Heart right ventricle (tissue), 16 donors: Measurements from ENCODE around the gene TMPRSS11F. TPM values are rescaled to one million over a fixed set of nuclear protein-coding genes. Genes with fewer than 3 reads are reported as not detected.

ENCODE experiments used
- ATAC-seq, 8 donors: fragments of 200-7000 bp; cut with Tn5 transposase; one replicate each; pipeline ENCODE4 v1.9.1; 2020; ENCODE audit warnings: mild to moderate bottlenecking in 8 of 8, moderate library complexity in 8 of 8, moderate number of reproducible peaks in 1 of 8
- DNase-seq, 2 donors: peaks; one replicate each; pipeline ENCODE4 v3.0.0-alpha.2; 2020
- H3K27ac ChIP-seq, 10 donors: fragments of 200-600 bp; sonication (generic) in 2 of 10; one replicate each; pipeline versions ENCODE4 v1.5.0 to v1.8.0; 2020 to 2022; ENCODE audit warnings: mild to moderate bottlenecking in 3 of 10
- H3K27me3 ChIP-seq, 7 donors: fragments of 200-600 bp; one replicate each; pipeline ENCODE4 v1.8.0; 2021 to 2022; ENCODE audit warnings: mild to moderate bottlenecking in 2 of 7
- H3K36me3 ChIP-seq, 9 donors: fragments of 200-600 bp; sonication (generic) in 1 of 9; one replicate each; pipeline versions ENCODE4 v1.5.0 to v1.8.0; 2020 to 2022; ENCODE audit warnings: mild to moderate bottlenecking in 2 of 9
- H3K4me1 ChIP-seq, 9 donors: fragments of 200-600 bp; sonication (generic) in 1 of 9; one replicate each; pipeline versions ENCODE4 v1.5.0 to v1.8.0; 2020 to 2022; ENCODE audit warnings: mild to moderate bottlenecking in 4 of 9
- H3K4me3 ChIP-seq, 10 donors: fragments of 200-600 bp; sonication (generic) in 2 of 10; one replicate each; pipeline versions ENCODE4 v1.5.0 to v1.8.0; 2020 to 2022; ENCODE audit warnings: mild to moderate bottlenecking in 7 of 10, moderate library complexity in 2 of 10
- H3K9me3 ChIP-seq, 11 donors: fragments of 200-600 bp in 10 of 11; sonication (generic) in 2 of 11; one replicate each; pipeline versions ENCODE4 v1.5.0 to v1.8.0; 2013 to 2022; ENCODE audit warnings: mild to moderate bottlenecking in 2 of 11, control low read depth in 1 of 11, moderate library complexity in 1 of 11
- CTCF ChIP-seq, 9 donors: fragments of 200-600 bp; sonication (generic) in 2 of 9; IDR thresholded peaks; one replicate each; pipeline versions ENCODE4 v1.5.0 to v1.8.0; 2021 to 2022; ENCODE audit warnings: antibody characterized with exemption in 9 of 9, mild to moderate bottlenecking in 5 of 9, moderate library complexity in 1 of 9
- WGBS, 2 donors: extraction: QIAGEN DNeasy Blood & Tissue Kit; methylation state at CpG; one replicate each; pipeline ENCODE4 v1.1.7; 2013; ENCODE audit warnings: inconsistent platforms in 1 of 2; 5-methylcytosine and 5-hydroxymethylcytosine counted together
- intact Hi-C, 10 donors: fragments of 100-400 bp; cut with DNase I; formaldehyde crosslinking; loops; one replicate each; pipeline versions ENCODE4 v1.11.1 to v1.14.2; 2022
- polyA plus RNA-seq, 2 donors: library from polyadenylated mRNA; stranded (reverse); fragments of 200-250 nt; gene quantifications; one replicate each; pipeline ENCODE4 v1.2.3, GENCODE V29; 2013
- total RNA-seq, 10 donors: library from RNA; stranded (reverse); fragmentation: NEBNext Ultra II Directional in 3 of 10; extraction: Animal tissue kit (Norgen Biotek cat#: 25700) in 3 of 10; gene quantifications; one replicate each; pipeline versions ENCODE4 v1.2.1 to v1.2.4, GENCODE V29; 2021 to 2023
- donor health status: Arrhythmogenic right ventricular cardiomyopathy.
- donor health status: ischemic (EF 13 %, LVEDD 7.1; RV severe dilation, severe dysfunction).
- donor health status: healthy with polysubstance abuse.
- donor health status: DM: no; HTN: yes; CAD: no.
- donor health status: DM: no; HTN: no; CAD: no.
- donor health status: ischemic (EF 25% LVEDD 6.9; RV normal size, moderate dysfunction).
- donor health status: ischemic (EF 25% LVEDD 5.7; RV mildly dilated, moderate dysfunction).
- donor health status: healthy.
- donor health status: DM: yes; HTN: yes; CAD: no.
- donor health status: Ischemic cardiomyopathy.
- donor health status: ischemic (EF 35%, LVEDD 5.7; RV mildly dilated, moderate dysfunction).
- donor health status: nonischemic (EF 11% LVEDD 7.7; RV severe dilation, severe dysfunction).
- donor health status: DM: yes; HTN: yes; CAD: no.
- donor health status: PGD.
- donor health status: ischemic (EF 29% LVEDD 5.4; RV normal size, mild dysfunction).
- donor health status: nonischemic (EF 23%, LVEDD 6.1; RV moderate dilation, normal function).

Gene TMPRSS11F
- total and polyA plus RNA-seq, 12 donors, result not detected

DNA sequence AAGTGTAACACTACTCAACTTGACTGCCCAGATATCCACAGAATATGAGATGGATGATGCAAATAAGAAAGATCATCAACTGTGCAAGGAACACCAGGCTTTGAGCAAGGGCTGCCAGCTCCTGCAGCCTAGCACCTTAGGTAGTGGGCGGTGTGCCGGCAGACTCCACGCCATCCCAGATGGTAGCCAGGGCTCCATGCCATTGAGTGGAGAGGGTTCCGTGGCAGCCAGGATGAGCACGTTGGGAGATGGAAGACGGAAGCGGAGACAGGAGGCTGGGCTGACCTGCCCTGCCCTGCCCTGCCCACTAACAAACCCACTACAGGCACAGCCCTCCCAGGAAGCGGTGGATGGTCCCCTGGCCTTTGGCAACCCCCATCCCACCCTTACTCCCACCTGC, 51.9 kb downstream of the TMPRSS11F start:
- ATAC-seq (no peak), DNase-seq (no peak)
- Histone ChIP-seq H3K36me3 (no peaks in the 10 kb centered on the region), H3K27ac (no peak overlapping the region), H3K4me1 (no peaks in the 10 kb centered on the region), H3K4me3 (no peak overlapping the region), H3K27me3 (no peaks in the 10 kb centered on the region), H3K9me3 (no peaks in the 10 kb centered on the region)
- TF ChIP-seq CTCF (IDR thresholded peaks at IDR 0.05), result no peak
- WGBS, 2 donors, result 83 to 84% methylated on average over 8 of the region's 8 CpGs
- intact Hi-C loops, result no loop called here

- intact Hi-C loops, result no loop called here
- TF ChIP-seq CTCF (IDR thresholded peaks at IDR 0.05), result no peak
- H3K9me3 ChIP-seq, result no peaks in the 10 kb centered on the region
- no peaks in the 10 kb centered on the region for H3K27me3 ChIP-seq
- ATAC-seq (no peak), DNase-seq (no peak)
- no peak overlapping the region for H3K4me3 ChIP-seq
- H3K4me1 ChIP-seq, result no peaks in the 10 kb centered on the region
- H3K36me3 ChIP-seq, result no peaks in the 10 kb centered on the region
- H3K27ac ChIP-seq, result no peak overlapping the region
Observed at GRCh38 chr4:68077301-68077700, 52.4 kb downstream of the TMPRSS11F start.

GRCh38 chr4:68076194-68076593, 53.5 kb downstream of the TMPRSS11F start:
- 76 to 82% methylated on average over 2 of the region's 2 CpGs for WGBS, 2 donors
- H3K27ac ChIP-seq, result no peak overlapping the region
- intact Hi-C loops, result no loop called here

GRCh38 chr4:68074397-68074796, 55.3 kb downstream of the TMPRSS11F start:
- ATAC-seq, result no peak
- DNase-seq, result no peak
- H3K27ac ChIP-seq, result no peak overlapping the region
- intact Hi-C loops, result no loop called here
- H3K4me1 ChIP-seq, result no peaks in the 10 kb centered on the region
- H3K9me3 ChIP-seq, result no peaks in the 10 kb centered on the region
- H3K4me3 ChIP-seq, result no peak overlapping the region
- no peaks in the 10 kb centered on the region for H3K36me3 ChIP-seq
- no peaks in the 10 kb centered on the region for H3K27me3 ChIP-seq
- TF ChIP-seq CTCF (IDR thresholded peaks at IDR 0.05), result no peak

More at GRCh38 chr4:68076194-68076593, 53.5 kb downstream of the TMPRSS11F start:
- Histone ChIP-seq H3K4me1 (no peaks in the 10 kb centered on the region), H3K4me3 (no peak overlapping the region), H3K9me3 (no peaks in the 10 kb centered on the region), H3K27me3 (no peaks in the 10 kb centered on the region), H3K36me3 (no peaks in the 10 kb centered on the region)
- TF ChIP-seq CTCF (IDR thresholded peaks at IDR 0.05), result no peak
- no peak for DNase-seq
- ATAC-seq, result no peak

DNA sequence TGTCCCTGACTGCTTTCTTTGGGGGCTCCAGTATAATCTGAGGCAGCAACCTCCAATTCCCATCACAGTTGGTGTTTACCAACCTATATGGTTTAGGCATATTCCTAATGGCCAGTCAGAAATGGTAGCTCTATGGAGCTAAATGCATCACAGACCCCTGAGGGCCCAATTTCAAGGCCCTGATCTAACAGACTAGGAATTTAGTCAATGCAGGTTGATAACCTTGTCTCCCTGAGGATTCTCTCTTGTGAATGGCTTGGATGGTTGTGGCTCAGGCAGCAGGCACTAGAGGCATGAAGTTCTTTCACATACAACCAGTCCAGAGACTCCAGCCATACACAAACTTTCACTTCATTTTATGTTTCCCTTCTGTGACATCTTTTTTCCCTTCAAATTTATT, 59.4 kb downstream of the TMPRSS11F start:
- no peak for TF ChIP-seq CTCF (IDR thresholded peaks at IDR 0.05)
- intact Hi-C loops, result no loop called here

More for the DNA sequence above, 59.4 kb downstream of the TMPRSS11F start:
- ATAC-seq, result no peak
- Histone ChIP-seq H3K4me3 (no peak overlapping the region), H3K36me3 (no peaks in the 10 kb centered on the region), H3K27ac (no peak overlapping the region), H3K4me1 (no peaks in the 10 kb centered on the region), H3K9me3 (no peaks in the 10 kb centered on the region), H3K27me3 (no peaks in the 10 kb centered on the region)
- no peak for DNase-seq
